AG09319 (cell line): ENCODE measurements around the gene NR0B2.
A peak's percentile ranks its signal among the peaks of the same experiment; 100 is the strongest.

Experiments
- DNase-seq: peaks from one replicate; pipeline ENCODE4 v3.0.0-alpha.2; 2010; ENCODE audit warnings: low read depth; ENCODE audit errors: extremely low read depth
- CTCF ChIP-seq: IDR thresholded peaks from 2 replicates; pipeline ENCODE4 v1.5.1; 2011; ENCODE audit warnings: low read depth, mild to moderate bottlenecking, inconsistent platforms, low read length, moderate library complexity

NR0B2 gene

GRCh38 chr1:26913754-26914619 is at the start of gene NR0B2:
NR0B2 (minus strand) TSS chr1:26913975; CDS start chr1:26913940, 35 bp downstream.
- DNase-seq: no peak
- no peak for TF ChIP-seq CTCF

GRCh38 chr1:26961826-26962225 is 48.1 kb upstream of the NR0B2 start:
- TF ChIP-seq CTCF: no peak
- peak; percentile 54 for DNase-seq

GRCh38 chr1:26960625-26960966 is 46.8 kb upstream of the NR0B2 start:
- TF ChIP-seq CTCF: no peak
- no peak for DNase-seq

- no peak for TF ChIP-seq CTCF
- no peak for DNase-seq
These were observed 46.2 kb upstream of the NR0B2 start, which contains the start of gene KDF1 for GRCh38 chr1:26959722-26960624. KDF1 (minus strand) TSS chr1:26960468; CDS start chr1:26952380, 8,088 bp downstream.

GRCh38 chr1:26959270-26959669 is 45.5 kb upstream of the NR0B2 start:
- TF ChIP-seq CTCF: no peak
- DNase-seq: no peak

- DNase-seq: no peak
- no peak for TF ChIP-seq CTCF
These were observed 43.5 kb upstream of the NR0B2 start for GRCh38 chr1:26957306-26957705.

GRCh38 chr1:26956321-26956720 is 42.5 kb upstream of the NR0B2 start:
- no peak for TF ChIP-seq CTCF
- DNase-seq: no peak
